H7 (cell line): ENCODE results near the gene GLTPD2. TPM values are rescaled to one million over a fixed set of nuclear protein-coding genes. Genes with fewer than 3 reads are reported as not detected.

Experiments
- DNase-seq: peaks from one replicate; pipeline ENCODE4 v3.0.0; 2012
- H3K27me3 ChIP-seq: 2 replicates; pipeline ENCODE4 v1.6.0; 2011; ENCODE audit warnings: mild to moderate bottlenecking, low read length; ENCODE audit not compliant: control insufficient read depth, insufficient read depth
- H3K36me3 ChIP-seq: replicated peaks from 2 replicates; pipeline ENCODE4 v1.5.1; 2011; ENCODE audit warnings: low read length; ENCODE audit not compliant: control insufficient read depth, insufficient read depth
- H3K4me3 ChIP-seq: 2 replicates; pipeline ENCODE4 v1.5.1; 2011; ENCODE audit warnings: low read depth, mild to moderate bottlenecking, control low read depth, low read length, moderate library complexity; ENCODE audit not compliant: insufficient read depth
- total RNA-seq: library from RNA; depleted of rRNA; stranded (reverse); fragments of >200 nt; shearing (Covaris generic); gene quantifications from 2 replicates; pipeline ENCODE4 v1.2.3, GENCODE V29; 2014; rRNA removed

GLTPD2 gene
- total RNA-seq, 1 experiment from 2014 or later, result not detected

DNA sequence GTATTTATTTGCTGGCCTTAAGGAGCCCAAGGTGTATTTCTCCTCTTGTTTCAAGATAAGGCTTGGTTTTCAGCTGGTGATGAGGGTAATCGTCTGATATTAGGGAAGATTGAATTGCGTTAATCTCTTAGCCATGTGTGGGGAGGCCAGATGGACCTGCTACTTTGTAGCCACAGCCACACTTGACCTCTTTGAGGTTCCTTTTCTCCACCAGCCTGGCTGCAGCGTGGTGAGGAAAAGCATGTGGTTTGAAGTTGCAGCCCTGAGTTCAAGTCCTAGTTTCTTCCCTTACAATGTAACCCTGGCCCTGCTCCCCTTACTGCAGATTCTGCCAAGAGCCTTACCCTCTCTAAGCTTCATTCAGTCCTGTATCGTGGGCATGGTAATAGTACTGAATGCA, 47.5 kb downstream of the GLTPD2 start:
- no peaks in the 10 kb centered on the region for H3K27me3 ChIP-seq
- peaks cover 2% of the 10 kb centered on the region for H3K36me3 ChIP-seq
- DNase-seq, result no peak
- no peak overlapping the region for H3K4me3 ChIP-seq

DNA sequence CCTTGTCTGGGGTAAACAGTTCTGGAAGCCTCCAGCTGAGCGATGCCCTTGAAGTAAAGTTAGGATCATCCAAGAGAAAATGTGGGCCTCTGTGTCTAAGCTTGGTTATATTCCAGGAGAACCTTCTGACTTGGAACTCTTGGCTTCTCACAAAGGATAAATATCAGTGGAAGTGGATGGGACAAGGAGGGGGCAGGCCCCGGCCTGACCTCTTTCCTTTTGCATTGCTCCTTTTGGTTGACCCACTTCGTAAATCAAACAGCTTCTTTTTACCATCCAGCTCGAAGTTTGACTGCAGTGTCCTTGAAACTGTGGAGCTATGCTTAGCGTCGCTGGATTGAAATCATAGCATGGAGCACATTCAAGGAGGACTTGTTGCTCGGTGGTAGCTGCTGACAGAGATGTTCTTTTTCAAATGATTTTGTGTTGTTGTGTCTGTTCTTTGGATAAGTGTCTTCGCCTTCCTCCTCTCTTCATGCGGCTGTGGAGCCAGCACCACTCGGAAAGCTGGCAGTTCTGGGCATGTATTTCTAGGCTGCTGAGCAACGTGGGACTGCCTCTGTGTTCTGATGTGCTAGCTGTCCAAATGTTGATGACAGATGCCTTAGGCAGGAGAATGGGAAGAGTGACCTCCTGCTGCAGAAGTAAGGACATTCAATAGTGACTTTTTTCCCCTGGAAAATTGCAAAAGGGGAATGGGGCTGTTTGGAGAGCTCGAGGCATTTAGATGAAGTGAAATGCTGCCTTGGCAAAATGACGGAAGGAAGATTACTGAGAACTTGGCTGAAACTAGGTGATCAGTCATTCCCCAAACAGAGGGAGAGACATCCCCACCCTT, 48.9 kb downstream of the GLTPD2 start:
- no peak overlapping the region for H3K4me3 ChIP-seq
- DNase-seq, result no peak
- H3K27me3 ChIP-seq, result no peaks in the 10 kb centered on the region
- peaks cover 2% of the 10 kb centered on the region for H3K36me3 ChIP-seq

DNA sequence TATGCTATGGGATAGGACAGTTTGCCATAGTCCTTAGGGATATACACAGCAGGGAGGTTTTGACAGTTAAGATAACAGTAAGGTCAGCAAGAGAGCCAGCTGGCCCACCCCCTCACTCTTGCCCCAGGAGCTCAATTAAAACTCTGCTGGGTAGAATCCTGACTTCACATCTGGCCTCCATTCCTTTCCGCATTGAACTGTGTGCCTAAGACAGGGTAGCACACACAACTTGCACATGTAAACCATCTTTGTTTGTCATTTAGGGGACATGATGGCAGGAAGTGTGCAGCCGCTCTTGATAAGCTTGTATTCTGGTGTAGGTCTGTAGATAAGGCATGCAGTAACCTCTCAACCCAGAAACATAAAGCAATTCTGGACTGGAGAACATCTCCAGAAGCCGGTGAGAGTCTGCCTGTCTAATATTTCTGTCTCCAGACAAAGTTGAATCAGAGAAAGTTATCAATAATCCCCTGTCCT, 49.6 kb downstream of the GLTPD2 start:
- H3K27me3 ChIP-seq, result no peaks in the 10 kb centered on the region
- peaks cover 2% of the 10 kb centered on the region for H3K36me3 ChIP-seq
- DNase-seq, result no peak
- H3K4me3 ChIP-seq, result no peak overlapping the region

DNA sequence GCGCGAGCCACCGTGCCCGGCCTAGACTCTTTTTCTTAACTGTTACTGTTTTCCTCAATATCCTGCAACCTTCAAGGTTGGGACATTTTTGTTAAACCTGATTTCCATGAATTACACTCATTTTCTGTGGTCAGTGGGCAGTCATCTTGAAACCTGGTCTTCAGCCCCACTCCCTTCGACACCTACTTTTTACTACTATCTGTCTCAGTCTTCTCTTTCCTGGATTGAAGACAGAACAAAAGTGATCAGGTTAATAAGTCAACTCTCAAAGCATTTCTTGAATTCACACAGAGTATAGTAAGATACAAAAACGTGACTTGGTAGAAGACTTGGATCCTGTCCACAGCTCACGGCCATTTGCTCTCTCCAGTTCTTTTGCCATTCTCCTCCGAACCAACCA, 50.5 kb downstream of the GLTPD2 start:
- no peak for DNase-seq
- no peak overlapping the region for H3K4me3 ChIP-seq
- no peaks in the 10 kb centered on the region for H3K27me3 ChIP-seq
- peaks cover 2% of the 10 kb centered on the region for H3K36me3 ChIP-seq

Other genes with a start within 250 kb of the GLTPD2 start
- 140 and 149 TPM in 2 replicates for gene MYBBP1A, start 233.6 kb upstream of the GLTPD2 start, total RNA-seq
- not detected in 2 replicates for gene GGT6, start 228.4 kb upstream of the GLTPD2 start, total RNA-seq
- 1.4 and 1.9 TPM in 2 replicates for gene SMTNL2, start 204.4 kb upstream of the GLTPD2 start, total RNA-seq
- 0.10 and 0.11 TPM in 2 replicates for gene ALOX15, start 147.3 kb upstream of the GLTPD2 start, total RNA-seq
- 73.8 and 77.2 TPM in 2 replicates for gene PELP1, start 84.8 kb upstream of the GLTPD2 start, total RNA-seq
- gene ARRB2, start 78.3 kb upstream of the GLTPD2 start, total RNA-seq, result 28.5 and 40.2 TPM in 2 replicates
- 24.8 and 27.9 TPM in 2 replicates for gene MED11, start 57.5 kb upstream of the GLTPD2 start, total RNA-seq
- 0.17 TPM in 1 of 2 replicates, not detected in the other for gene ZMYND15, start 49.1 kb upstream of the GLTPD2 start, total RNA-seq
- 0.42 and 2.0 TPM in 2 replicates for gene CXCL16, start 49.0 kb upstream of the GLTPD2 start, total RNA-seq
- gene TM4SF5, start 17.1 kb upstream of the GLTPD2 start, total RNA-seq, result not detected in 2 replicates
- not detected in 2 replicates for gene VMO1, start 2.6 kb upstream of the GLTPD2 start, total RNA-seq
- gene PSMB6, start 7.2 kb downstream of the GLTPD2 start, total RNA-seq, result 348 and 395 TPM in 2 replicates
- 36.5 and 42.6 TPM in 2 replicates for gene PLD2, start 18.2 kb downstream of the GLTPD2 start, total RNA-seq
- gene MINK1, start 44.4 kb downstream of the GLTPD2 start, total RNA-seq, result 42.4 and 58.2 TPM in 2 replicates
- 7.6 and 7.8 TPM in 2 replicates for gene C17orf107, start 110.6 kb downstream of the GLTPD2 start, total RNA-seq
- gene CHRNE, start 114.1 kb downstream of the GLTPD2 start, total RNA-seq, result 0.67 and 0.69 TPM in 2 replicates
- gene GP1BA, start 143.3 kb downstream of the GLTPD2 start, total RNA-seq, result not detected in 2 replicates
- 143 and 169 TPM in 2 replicates for gene SLC25A11, start 151.1 kb downstream of the GLTPD2 start, total RNA-seq
- gene RNF167, start 151.3 kb downstream of the GLTPD2 start, total RNA-seq, result 67.0 and 87.6 TPM in 2 replicates
- gene PFN1, start 159.6 kb downstream of the GLTPD2 start, total RNA-seq, result 1,296 and 1,480 TPM in 2 replicates
- 24.2 and 25.7 TPM in 2 replicates for gene ENO3, start 162.2 kb downstream of the GLTPD2 start, total RNA-seq
- gene SPAG7, start 178.9 kb downstream of the GLTPD2 start, total RNA-seq, result 103 and 105 TPM in 2 replicates
- 1.6 and 3.8 TPM in 2 replicates for gene CAMTA2, start 198.7 kb downstream of the GLTPD2 start, total RNA-seq
- gene INCA1, start 208.6 kb downstream of the GLTPD2 start, total RNA-seq, result 0.42 and 0.63 TPM in 2 replicates
- 46.2 and 48.8 TPM in 2 replicates for gene KIF1C, start 209.0 kb downstream of the GLTPD2 start, total RNA-seq
- 0.10 TPM in 1 of 2 replicates, not detected in the other for gene SLC52A1, start 246.5 kb downstream of the GLTPD2 start, total RNA-seq